ES-I3 (cell line): ENCODE results near the gene DISC1.
A peak's percentile ranks its signal among the peaks of the same experiment; 100 is the strongest.

Experiments used
- H3K36me3 ChIP-seq: 2 replicates; pipeline ENCODE4 v1.6.1; 2013; ENCODE audit warnings: mild to moderate bottlenecking, low read length, control low read depth, moderate library complexity; ENCODE audit not compliant: insufficient read depth
- H3K4me1 ChIP-seq: 2 replicates; pipeline ENCODE4 v1.6.1; 2013; ENCODE audit warnings: mild to moderate bottlenecking, control low read depth, low read length; ENCODE audit not compliant: insufficient read depth
- H3K9ac ChIP-seq: 2 replicates; pipeline ENCODE4 v1.6.1; 2013; ENCODE audit warnings: low read depth, mild to moderate bottlenecking, low read length, moderate library complexity
- H3K9me3 ChIP-seq: 2 replicates; pipeline ENCODE4 v1.6.1; 2013; ENCODE audit warnings: mild to moderate bottlenecking, low read length, moderate library complexity; ENCODE audit not compliant: control insufficient read depth, insufficient read depth

The DISC1 gene

DNA sequence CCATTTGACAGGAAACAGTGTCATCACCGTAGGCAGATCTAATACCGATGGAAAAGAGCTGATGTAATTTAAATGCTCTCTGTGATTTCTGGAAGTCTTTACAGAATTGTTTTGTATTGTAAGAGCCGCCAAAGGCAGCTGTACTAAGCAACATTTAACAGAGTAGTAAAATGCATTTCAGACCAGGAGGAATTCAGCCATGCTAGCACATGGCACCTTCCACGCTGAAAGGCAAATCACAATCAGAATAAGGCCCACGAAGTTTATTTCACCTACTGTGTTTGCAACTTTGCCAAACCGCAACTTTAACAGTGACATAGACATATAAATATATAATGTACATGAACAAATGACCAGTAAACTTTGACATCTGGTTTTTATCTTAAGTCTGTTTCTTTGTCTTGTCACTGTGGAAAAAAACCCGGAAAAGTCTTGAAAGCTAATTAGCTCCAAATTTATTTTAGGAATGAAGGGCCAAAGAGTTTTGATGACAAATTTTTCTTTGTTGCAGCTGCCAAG is 26.1 kb upstream of the DISC1 start:
- Histone ChIP-seq H3K36me3 (no peaks in the 10 kb centered on the region), H3K4me1 (no peaks in the 10 kb centered on the region), H3K9ac (no peak overlapping the region), H3K9me3 (no peaks in the 10 kb centered on the region)

- H3K9me3 ChIP-seq: no peaks in the 10 kb centered on the region
- H3K4me1 ChIP-seq: no peaks in the 10 kb centered on the region
- no peaks in the 10 kb centered on the region for H3K36me3 ChIP-seq
- no peak overlapping the region for H3K9ac ChIP-seq
Observed at GRCh38 chr1:231601824-231602672, 24.5 kb upstream of the DISC1 start.

GRCh38 chr1:231602673-231602984 is 24.0 kb upstream of the DISC1 start:
- Histone ChIP-seq H3K9me3 (no peaks in the 10 kb centered on the region), H3K36me3 (no peaks in the 10 kb centered on the region), H3K9ac (no peak overlapping the region), H3K4me1 (no peaks in the 10 kb centered on the region)

DNA sequence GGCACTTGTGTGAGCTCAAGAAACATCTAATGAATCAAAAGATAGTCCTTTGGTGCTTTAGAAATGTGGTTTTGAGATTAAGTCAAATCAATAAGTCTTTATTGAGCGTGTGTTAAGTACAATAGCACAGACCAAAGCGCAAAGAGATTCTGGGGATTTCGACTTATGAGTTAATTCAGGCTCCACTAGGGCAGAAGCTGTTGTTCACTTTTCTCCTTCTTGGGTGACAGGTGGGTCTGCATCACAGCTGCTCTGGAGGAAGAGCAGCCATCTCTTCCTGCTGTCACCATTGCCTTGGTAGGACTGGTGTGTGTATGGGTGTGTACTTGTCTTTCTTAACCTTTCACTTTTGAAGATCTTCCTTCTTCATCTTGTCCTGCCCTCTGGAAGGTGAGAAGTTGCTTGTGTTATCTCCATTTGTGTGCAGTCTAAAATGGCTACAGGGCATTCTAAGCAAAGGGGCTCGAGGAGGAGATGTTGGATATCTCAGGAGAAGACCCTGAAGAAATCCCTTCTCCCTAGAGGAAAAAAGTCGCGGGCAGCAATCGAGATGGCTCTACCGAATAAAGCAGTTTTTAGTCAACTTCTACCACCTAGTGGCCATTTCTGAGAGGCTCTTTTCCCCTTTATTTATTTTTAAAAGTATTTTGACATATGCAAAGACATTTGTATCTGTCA is 22.9 kb upstream of the DISC1 start:
- Histone ChIP-seq H3K4me1 (no peaks in the 10 kb centered on the region), H3K36me3 (no peaks in the 10 kb centered on the region), H3K9me3 (no peaks in the 10 kb centered on the region), H3K9ac (peak overlapping the region; percentile 12; the same call in 1 of the 2 replicates)

GRCh38 chr1:231604276-231604621 is 22.3 kb upstream of the DISC1 start:
- Histone ChIP-seq H3K4me1 (no peaks in the 10 kb centered on the region), H3K36me3 (no peaks in the 10 kb centered on the region), H3K9ac (no peak overlapping the region)

GRCh38 chr1:231605149-231606100 is 21.2 kb upstream of the DISC1 start:
- Histone ChIP-seq H3K4me1 (no peaks in the 10 kb centered on the region), H3K9me3 (no peaks in the 10 kb centered on the region), H3K9ac (no peak overlapping the region), H3K36me3 (no peaks in the 10 kb centered on the region)

More at GRCh38 chr1:231604276-231604621, 22.3 kb upstream of the DISC1 start:
- no peaks in the 10 kb centered on the region for H3K9me3 ChIP-seq

GRCh38 chr1:231606712-231607111 is 19.9 kb upstream of the DISC1 start:
- Histone ChIP-seq H3K36me3 (no peaks in the 10 kb centered on the region), H3K9ac (no peak overlapping the region), H3K4me1 (no peaks in the 10 kb centered on the region), H3K9me3 (no peaks in the 10 kb centered on the region)

- Histone ChIP-seq H3K36me3 (no peaks in the 10 kb centered on the region), H3K4me1 (no peaks in the 10 kb centered on the region), H3K9ac (no peak overlapping the region), H3K9me3 (no peaks in the 10 kb centered on the region)
Observed at GRCh38 chr1:231610388-231610787, 16.2 kb upstream of the DISC1 start.

DNA sequence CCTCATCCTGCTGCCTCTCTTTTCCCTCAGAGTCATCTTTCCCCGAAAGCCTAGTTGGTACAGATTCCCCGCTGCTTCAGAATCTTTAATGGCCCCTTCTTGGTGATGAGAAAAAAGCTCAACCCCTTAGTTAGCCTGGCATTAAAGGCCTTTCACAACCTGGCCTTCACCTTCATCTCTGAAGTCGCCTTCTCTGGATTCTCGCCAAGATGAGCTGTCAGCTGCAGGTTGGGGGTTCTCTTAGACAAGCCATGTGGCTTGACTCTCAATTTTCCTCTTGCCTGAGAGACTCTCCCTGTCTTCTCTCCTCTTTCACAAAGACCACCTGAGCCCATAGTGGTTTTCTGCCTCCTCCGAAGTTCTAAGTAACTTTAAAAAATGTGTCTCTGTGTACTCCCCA is 15.5 kb upstream of the DISC1 start:
- no peaks in the 10 kb centered on the region for H3K4me1 ChIP-seq
- H3K9me3 ChIP-seq: no peaks in the 10 kb centered on the region
- no peak overlapping the region for H3K9ac ChIP-seq
- no peaks in the 10 kb centered on the region for H3K36me3 ChIP-seq

DNA sequence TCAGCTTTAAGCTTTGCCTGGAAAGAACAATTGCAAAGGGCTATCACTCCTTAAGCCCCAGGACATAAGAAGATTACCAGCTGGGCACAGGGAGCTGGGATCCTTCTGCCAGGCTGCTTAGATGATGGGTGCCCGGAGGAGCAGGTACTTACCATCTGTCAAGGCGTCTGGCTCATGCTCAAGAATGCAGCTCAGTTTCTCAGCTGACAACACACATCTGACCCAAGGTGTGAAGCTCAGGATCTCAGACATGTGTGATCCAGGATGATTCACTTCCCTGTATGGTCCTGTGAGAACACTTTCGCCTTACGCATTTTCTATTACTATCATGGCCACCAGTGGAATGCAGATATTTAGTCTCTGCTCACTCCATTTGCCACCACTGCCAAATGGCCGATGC is 14.7 kb upstream of the DISC1 start:
- Histone ChIP-seq H3K9ac (no peak overlapping the region), H3K9me3 (no peaks in the 10 kb centered on the region), H3K4me1 (no peaks in the 10 kb centered on the region), H3K36me3 (no peaks in the 10 kb centered on the region)

DNA sequence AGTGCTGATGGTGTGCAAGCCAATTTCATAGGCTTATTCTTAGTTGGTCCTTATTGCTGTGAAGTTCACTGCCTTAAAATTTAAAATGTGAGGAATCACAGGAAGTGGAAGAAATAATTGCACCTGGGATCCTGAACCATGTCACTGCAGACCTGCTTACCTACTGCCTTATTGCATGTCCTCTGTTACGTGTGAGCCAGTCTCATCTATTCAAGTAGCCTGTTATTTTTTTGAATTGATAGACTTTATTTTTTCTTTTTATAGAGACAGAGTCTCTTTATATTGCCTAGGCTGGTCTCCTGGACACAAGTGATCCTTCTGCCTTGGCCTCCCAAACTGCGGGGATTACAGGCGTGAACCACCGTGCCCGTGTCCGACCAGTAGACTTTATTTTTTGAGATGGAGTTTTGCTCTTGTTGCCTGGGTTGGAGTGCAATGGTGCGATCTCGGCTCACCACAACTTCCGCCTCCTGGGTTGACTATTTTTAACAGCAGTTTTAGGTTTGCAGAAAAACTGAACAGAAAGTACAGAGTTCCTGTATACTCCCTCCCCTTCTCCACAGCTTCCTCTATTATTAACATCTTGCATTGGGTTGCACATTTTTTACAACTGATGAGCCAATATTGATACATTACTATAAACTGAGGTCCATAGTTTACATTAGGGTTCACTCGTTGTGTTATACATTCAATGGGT is 14.0 kb upstream of the DISC1 start:
- H3K36me3 ChIP-seq: no peaks in the 10 kb centered on the region
- no peaks in the 10 kb centered on the region for H3K9me3 ChIP-seq
- no peak overlapping the region for H3K9ac ChIP-seq
- no peaks in the 10 kb centered on the region for H3K4me1 ChIP-seq

- Histone ChIP-seq H3K4me1 (no peaks in the 10 kb centered on the region), H3K9me3 (no peaks in the 10 kb centered on the region), H3K9ac (no peak overlapping the region), H3K36me3 (no peaks in the 10 kb centered on the region)
Observed at GRCh38 chr1:231613419-231614349, 12.9 kb upstream of the DISC1 start.

DNA sequence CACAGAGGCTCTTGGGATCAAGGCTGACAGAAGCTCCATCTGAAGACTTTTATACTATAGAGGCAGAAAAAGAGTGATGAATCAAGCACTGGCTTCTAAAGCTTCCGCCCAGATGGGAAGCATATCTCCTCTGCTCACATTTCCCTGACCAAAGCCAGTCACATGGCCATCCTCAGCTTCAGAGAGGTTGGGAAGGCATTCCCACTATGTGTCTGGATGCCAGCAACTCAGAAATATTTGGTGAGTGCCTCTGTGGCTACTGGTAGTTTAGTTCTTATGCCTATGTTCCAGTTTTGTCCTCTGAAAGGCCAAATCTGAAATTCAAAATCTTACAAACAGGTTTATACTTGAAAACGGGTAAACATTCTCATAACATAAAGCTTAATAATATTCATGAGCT is 9.9 kb upstream of the DISC1 start:
- Histone ChIP-seq H3K36me3 (no peaks in the 10 kb centered on the region), H3K9me3 (no peaks in the 10 kb centered on the region), H3K9ac (no peak overlapping the region), H3K4me1 (no peaks in the 10 kb centered on the region)
